Vein endothelial cell (primary cell): ENCODE data around the gene IGFL3. TPM values are rescaled to one million over a fixed set of nuclear protein-coding genes. Genes with fewer than 3 reads are reported as not detected.

Experiments used
- total RNA-seq: library from RNA; depleted of rRNA; stranded (reverse); fragments of >200 nt; gene quantifications from 2 replicates; pipeline ENCODE4 v1.2.3, GENCODE V29; 2012

IGFL3 gene
- not detected in 2 replicates for total RNA-seq

GRCh38 chr19:46124638-46125115 is at the start of gene IGFL3:
TSS of gene IGFL3 (minus strand) at chr19:46124688. CDS start at chr19:46124649, 39 bp downstream.

GRCh38 chr19:46147791-46148288 is 23.4 kb upstream of the IGFL3 start, which contains the start of gene IGFL2:
TSS of gene IGFL2 (plus strand) at chr19:46148238. CDS start at chr19:46148279, 41 bp downstream.

Other genes with a start within 250 kb of the IGFL3 start
- 26.2 and 33.6 TPM in 2 replicates for gene IRF2BP1, start 238.5 kb downstream of the IGFL3 start, total RNA-seq
- gene MYPOP, start 222.1 kb downstream of the IGFL3 start, total RNA-seq = 2.3 TPM in 2 replicates
- gene NANOS2, start 209.9 kb downstream of the IGFL3 start, total RNA-seq = not detected in 2 replicates
- 10.0 and 11.1 TPM in 2 replicates for gene NOVA2, start 150.8 kb downstream of the IGFL3 start, total RNA-seq
- gene CCDC61, start 129.2 kb downstream of the IGFL3 start, total RNA-seq = 6.0 and 9.1 TPM in 2 replicates
- not detected in 2 replicates for gene PGLYRP1, start 101.6 kb downstream of the IGFL3 start, total RNA-seq
- not detected in 2 replicates for gene IGFL4, start 83.7 kb downstream of the IGFL3 start, total RNA-seq
- gene IGFL2, start 23.6 kb upstream of the IGFL3 start, total RNA-seq = not detected in 2 replicates
- not detected in 2 replicates for gene IGFL1, start 105.1 kb upstream of the IGFL3 start, total RNA-seq
- 4.6 and 7.8 TPM in 2 replicates for gene HIF3A, start 172.4 kb upstream of the IGFL3 start, total RNA-seq
- gene PPP5C, start 222.4 kb upstream of the IGFL3 start, total RNA-seq = 72.8 and 87.7 TPM in 2 replicates